K562 (cell line): ENCODE results near the gene USP32. TPM values are rescaled to one million over a fixed set of nuclear protein-coding genes. Genes with fewer than 3 reads are reported as not detected.
A peak's percentile ranks its signal among the peaks of the same experiment; 100 is the strongest.

Source experiments
- BRD4 ChIP-seq: fragments of 200-600 bp; sonication (generic); IDR thresholded peaks from 2 replicates; pipeline ENCODE4 v1.6.1; 2017; ENCODE audit warnings: inconsistent platforms
- CBFA2T2 ChIP-seq: fragments of 450-650 bp; conservative IDR thresholded peaks from 2 replicates; pipeline ENCODE4 v1.6.1; 2017; ENCODE audit warnings: mild to moderate bottlenecking
- HEY1 ChIP-seq: fragments of 250-450 bp; sonication (Bioruptor Pico); IDR thresholded peaks from 2 replicates; pipeline ENCODE4 v1.5.0; 2020; ENCODE audit warnings: mild to moderate bottlenecking, moderate library complexity, borderline replicate concordance
- KDM5B ChIP-seq: fragments of 200-600 bp; sonication (generic); IDR thresholded peaks from 2 replicates; pipeline ENCODE4 v1.6.1; 2012; ENCODE audit warnings: low read depth, mild to moderate bottlenecking, moderate library complexity, low read length, control low read depth, inconsistent platforms; ENCODE audit not compliant: insufficient replicate concordance
- REST ChIP-seq, 2 experiments: fragments of 450-650 bp; formaldehyde crosslinking in 1 of 2; IDR thresholded peaks; 2 replicates each; pipeline versions ENCODE4 v1.4.0 to v1.6.1; 2014 to 2020; ENCODE audit warnings: mild to moderate bottlenecking in 2 of 2, borderline replicate concordance in 1 of 2, low read depth in 1 of 2
- SIN3A ChIP-seq, 2 experiments: fragments of 150-350 bp in 1 of 2; IDR thresholded peaks; 2 replicates each; pipeline ENCODE4 v1.6.1; 2011 to 2016; ENCODE audit warnings: borderline replicate concordance in 2 of 2, low read depth in 2 of 2, low read length in 2 of 2, mild to moderate bottlenecking in 2 of 2, moderate library complexity in 2 of 2; ENCODE audit not compliant: control insufficient read depth in 1 of 2
- SPI1 ChIP-seq: IDR thresholded peaks from 2 replicates; pipeline ENCODE4 v1.6.1; 2011; ENCODE audit warnings: low read depth, low read length, control low read depth, borderline replicate concordance
- SREBF1 ChIP-seq: fragments of 150-350 bp; IDR thresholded peaks from 2 replicates; pipeline ENCODE4 v1.6.1; 2014; ENCODE audit warnings: antibody characterized with exemption, low read depth, low read length, borderline replicate concordance
- WHSC1 ChIP-seq: IDR thresholded peaks from one replicate; pipeline ENCODE4 v1.6.1; 2012; ENCODE audit warnings: low read length, control low read depth, inconsistent platforms
- ZBTB11 ChIP-seq, 3 experiments: fragments of 200-800 bp in 1 of 3; fragments of 250-450 bp in 1 of 3; fragments of 450-650 bp in 1 of 3; sonication (Bioruptor Pico) in 1 of 3; sonication (Bioruptor generic) in 1 of 3; formaldehyde crosslinking in 1 of 3; IDR thresholded peaks; 2 replicates each; pipeline versions ENCODE4 v1.6.1 to v1.8.0; 2016 to 2022; ENCODE audit warnings: mild to moderate bottlenecking in 2 of 3, missing genetic modification characterization in 2 of 3, missing compliant biosample characterization in 1 of 3, moderate library complexity in 1 of 3
- ZBTB2 ChIP-seq: fragments of 450-650 bp; IDR thresholded peaks from 2 replicates; pipeline ENCODE4 v1.6.1; 2016; ENCODE audit warnings: antibody characterized with exemption
- ZNF311 ChIP-seq: fragments of 250-450 bp; sonication (Bioruptor Pico); IDR thresholded peaks from 2 replicates; pipeline ENCODE4 v1.4.0; 2020; ENCODE audit warnings: mild to moderate bottlenecking, moderate library complexity
- ZNF589 ChIP-seq: fragments of 200-800 bp; sonication (Bioruptor generic); IDR thresholded peaks from 2 replicates; pipeline ENCODE4 v1.6.1; 2016; ENCODE audit warnings: low read depth, missing genetic modification characterization, missing compliant biosample characterization
- polyA plus RNA-seq, 8 experiments: library from polyadenylated mRNA; depleted of rRNA in 4 of 8; stranded (reverse) in 5 of 8; unstranded in 3 of 8; fragments of >200 nt; fragmentation: Nextera tagmentation in 2 of 8; fragmentation: Illumina TruSeq in 1 of 8; extraction: Ambion mirVana in 2 of 8; extraction: Trizol in 1 of 8; gene quantifications; 2 replicates each; pipeline versions ENCODE4 v1.2.1 to v1.2.3, GENCODE V29; 2011 to 2014; ENCODE audit warnings: inconsistent platforms in 1 of 8, missing spikeins in 1 of 8
- total RNA-seq, 7 experiments: library from RNA; depleted of rRNA in 6 of 7; stranded (reverse); fragments of >200 nt in 6 of 7; fragmentation: Illumina TruSeq in 2 of 7; extraction: Trizol in 2 of 7; gene quantifications; 2 replicates each; pipeline versions ENCODE4 v1.2.1 to v1.2.3, GENCODE V29; 2011 to 2021; ENCODE audit warnings: low replicate concordance in 1 of 7

Gene USP32
- total and polyA plus RNA-seq, 9 of the 15 experiments (the other 6 are each of a cell fraction or from before 2014, with no cell fraction given), result 18.0 to 69.3 (median 47.1) TPM

GRCh38 chr17:60371818-60372510, 20.0 kb downstream of the USP32 start (continued):
- TF ChIP-seq REST (IDR thresholded peaks at IDR 0.05; ENCODE audit: borderline replicate concordance) (no peak), REST (CRISPR knock-in tag; IDR thresholded peaks at IDR 0.05; ENCODE audit: low read depth) (no peak), ZBTB2 (no peak), BRD4 (no peak), ZBTB11 (CRISPR knock-in tag; IDR thresholded peaks at IDR 0.05) (peak in 1 of 3 experiments; percentile 61; a peak in 1 of 6 replicates), ZNF311 (CRISPR knock-in tag) (no peak), SIN3A (IDR thresholded peaks at IDR 0.05; ENCODE audit: borderline replicate concordance in 2 of 2, control insufficient read depth in 1 of 2, low read depth in 2 of 2, low read length in 2 of 2) (no peak), WHSC1 (no peak), KDM5B (no peak), SREBF1 (no peak), CBFA2T2 (no peak), ZNF589 (no peak), SPI1 (peak; percentile 89), HEY1 (CRISPR knock-in tag) (no peak)
